HG03139 (cell line): ENCODE measurements around the gene FBXO47.

Experiments
- ATAC-seq: cut with Tn5 transposase; IDR thresholded peaks from one replicate; pipeline ENCODE4 v1.9.1; 2021; ENCODE audit not compliant: unreplicated experiment

Gene FBXO47, protein sequence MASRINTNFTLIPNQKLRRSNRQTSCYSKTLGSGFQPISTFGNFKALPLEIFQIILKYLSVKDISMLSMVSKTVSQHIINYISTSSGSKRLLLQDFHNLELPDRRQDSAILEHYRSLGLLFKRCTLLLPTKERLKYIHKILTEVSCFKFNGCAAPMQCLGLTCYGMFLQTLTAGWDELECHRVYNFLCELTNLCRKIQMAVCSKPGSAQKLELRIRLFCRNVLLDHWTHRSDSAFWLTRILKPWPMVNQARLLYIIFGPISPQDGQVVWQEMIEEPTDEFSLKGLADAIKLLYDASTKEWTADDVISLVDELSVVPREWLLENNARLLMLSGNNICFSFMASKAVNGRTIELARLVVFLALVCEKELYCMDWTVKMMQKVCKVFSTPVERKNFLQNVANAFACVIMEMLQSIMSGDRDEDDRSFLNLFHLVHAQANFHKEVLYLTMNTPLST

DNA sequence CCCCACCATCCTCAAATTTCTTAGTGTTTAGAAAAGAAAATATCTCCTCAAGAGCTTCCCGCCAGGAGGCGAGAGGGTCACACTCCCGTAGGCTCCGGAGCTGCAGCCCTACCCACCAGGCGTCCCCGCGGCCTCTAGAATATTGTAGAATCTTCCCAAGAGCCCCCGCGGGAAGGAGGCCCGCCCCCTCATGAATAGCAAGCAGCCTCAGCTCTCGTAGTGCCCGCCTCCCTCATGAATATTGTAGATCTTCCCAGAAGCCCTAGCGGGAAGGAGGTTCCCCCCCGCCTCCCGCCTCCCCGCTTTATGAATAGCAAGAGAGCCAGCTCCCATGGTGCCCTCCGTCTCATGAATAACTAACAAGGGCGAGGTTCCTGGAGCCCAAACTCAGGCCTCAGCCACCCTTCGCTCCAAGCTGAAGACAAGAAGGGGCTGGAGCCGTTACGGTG is at the start of gene FBXO47:
FBXO47 (minus strand) TSS at position 114 of the 449 bp plus-strand sequence. CDS start 4,378 bp downstream, outside the sequence.
- no peak for ATAC-seq

DNA sequence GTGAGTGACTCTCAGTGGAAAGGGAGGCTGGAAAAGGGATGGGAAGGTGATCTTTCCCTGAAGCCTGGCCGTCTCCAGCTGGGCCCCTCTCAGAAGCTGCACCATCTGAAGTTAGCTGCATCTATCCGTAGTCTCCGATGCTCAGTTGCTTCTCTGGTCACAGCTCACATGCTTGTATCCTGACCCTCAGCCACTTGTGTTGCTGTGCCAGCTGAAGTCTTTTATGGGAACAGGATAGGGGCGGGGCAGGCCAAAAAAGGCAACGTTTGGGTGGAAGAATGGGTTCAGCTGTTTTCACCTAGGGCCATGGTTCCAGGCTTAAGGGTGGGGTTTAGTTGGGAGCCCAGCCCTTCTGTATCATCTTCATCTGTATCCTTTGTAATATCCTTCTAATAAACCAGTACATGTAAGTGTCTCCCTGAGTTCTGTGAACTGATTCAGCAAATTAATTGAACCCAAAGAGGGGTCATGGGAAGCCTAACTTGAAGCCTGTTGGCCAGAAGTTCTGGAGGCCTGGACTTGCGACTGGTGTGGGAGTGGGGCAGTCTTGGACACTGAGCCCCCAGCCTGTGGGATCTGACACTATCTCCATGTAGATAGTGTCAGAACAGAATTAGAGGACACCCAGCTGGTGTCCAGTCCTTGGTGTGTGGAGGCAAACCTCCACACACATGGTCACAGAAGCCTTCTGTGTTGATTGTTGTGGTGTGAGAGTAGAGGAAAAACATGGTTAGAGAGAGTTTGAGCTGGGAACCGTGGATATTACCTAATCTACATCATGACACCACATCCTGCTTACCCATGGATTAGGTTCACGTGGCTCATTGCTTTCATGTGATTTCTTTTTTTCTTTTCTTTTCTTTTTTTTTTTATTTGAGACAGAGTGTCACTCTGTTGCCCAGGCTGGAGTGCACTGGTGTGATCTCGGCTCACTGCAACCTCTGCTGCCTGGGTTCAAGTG is 49.3 kb upstream of the FBXO47 start:
- no peak for ATAC-seq

- ATAC-seq: no peak
Measured at GRCh38 chr17:39015546-39015935, 48.3 kb upstream of the FBXO47 start.

DNA sequence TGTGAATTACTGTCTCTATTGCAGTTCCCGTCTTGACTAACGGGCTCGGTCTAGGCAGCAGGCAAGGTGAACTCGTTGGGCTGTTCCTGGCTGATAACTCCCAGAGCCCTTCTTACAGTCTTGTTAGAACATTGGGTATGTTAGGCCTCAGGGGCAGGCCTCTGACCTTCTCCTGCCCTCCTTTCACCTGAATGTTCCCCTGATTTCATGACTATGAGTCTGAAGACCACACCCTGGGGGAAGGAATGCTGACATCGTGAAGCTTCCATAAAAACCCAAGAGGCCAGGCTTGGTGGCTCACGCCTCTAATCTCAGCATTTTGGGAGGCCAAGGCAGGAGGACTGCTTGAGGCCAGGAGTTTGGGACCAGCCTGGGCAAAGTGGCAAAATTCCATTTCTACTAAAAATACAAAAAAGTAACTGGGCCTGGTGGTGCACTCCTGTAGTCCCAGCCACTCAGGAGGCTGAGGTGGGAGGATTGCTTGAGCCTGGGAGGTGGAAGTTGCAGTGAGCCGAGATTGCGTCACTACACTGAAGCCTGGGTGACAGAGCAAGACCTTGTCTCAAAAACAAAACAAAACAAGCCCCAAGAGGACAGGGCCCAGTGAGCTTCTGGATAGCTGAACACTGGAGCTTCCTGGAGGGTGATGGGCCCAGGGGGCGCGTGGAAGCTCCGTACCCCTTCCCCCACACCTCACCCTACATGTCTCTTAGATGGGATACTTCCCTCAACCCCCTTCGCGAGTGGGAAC is 47.8 kb upstream of the FBXO47 start:
- ATAC-seq: no peak

- no peak for ATAC-seq
Measured at GRCh38 chr17:39014044-39014794, 47.0 kb upstream of the FBXO47 start.

DNA sequence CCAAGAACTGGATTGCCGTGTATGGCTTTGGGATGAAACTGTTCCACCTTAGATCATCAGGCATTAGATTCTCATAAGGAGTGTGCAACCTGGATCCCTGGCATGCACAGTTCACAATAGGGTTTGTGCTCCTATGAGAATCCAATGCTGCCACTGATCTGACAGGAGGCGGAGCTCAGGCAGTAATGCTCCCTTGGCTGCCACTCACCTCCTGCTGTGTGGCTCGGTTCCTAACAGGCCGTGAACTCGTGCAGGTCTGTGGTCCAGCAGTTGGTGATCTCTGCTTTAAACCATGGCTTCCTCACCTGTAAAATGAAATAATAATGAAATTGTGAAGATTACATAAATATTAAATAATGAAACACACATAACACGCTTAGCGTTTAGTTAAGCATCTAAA is 45.5 kb upstream of the FBXO47 start:
- ATAC-seq: no peak

DNA sequence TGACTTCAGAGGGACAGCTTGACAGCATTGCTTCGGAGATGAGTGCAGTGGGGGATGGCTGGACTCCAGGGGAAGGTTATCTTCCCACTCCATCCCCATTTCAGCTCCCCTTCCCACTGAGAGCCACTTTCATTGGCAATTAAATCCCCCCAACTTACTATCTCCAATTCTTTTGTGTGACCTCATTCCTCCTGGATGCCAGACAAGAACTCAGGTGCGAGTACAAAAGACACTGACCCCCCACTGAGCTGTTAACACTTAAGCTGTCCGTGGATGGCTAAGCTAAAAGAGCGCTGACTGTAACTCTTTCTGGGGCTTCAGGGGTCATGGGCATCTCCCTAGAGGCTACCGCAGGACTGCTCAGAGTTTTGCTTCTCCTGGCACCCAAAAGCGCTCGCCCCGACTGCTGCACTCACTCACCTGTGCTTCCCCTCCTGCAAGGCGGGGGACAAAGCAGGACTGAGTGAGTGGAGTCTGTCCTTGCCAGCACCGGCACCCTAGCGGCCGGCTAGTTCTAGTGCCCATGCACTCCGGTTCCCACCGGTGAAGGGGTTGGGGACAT is 44.8 kb upstream of the FBXO47 start:
- no peak for ATAC-seq

DNA sequence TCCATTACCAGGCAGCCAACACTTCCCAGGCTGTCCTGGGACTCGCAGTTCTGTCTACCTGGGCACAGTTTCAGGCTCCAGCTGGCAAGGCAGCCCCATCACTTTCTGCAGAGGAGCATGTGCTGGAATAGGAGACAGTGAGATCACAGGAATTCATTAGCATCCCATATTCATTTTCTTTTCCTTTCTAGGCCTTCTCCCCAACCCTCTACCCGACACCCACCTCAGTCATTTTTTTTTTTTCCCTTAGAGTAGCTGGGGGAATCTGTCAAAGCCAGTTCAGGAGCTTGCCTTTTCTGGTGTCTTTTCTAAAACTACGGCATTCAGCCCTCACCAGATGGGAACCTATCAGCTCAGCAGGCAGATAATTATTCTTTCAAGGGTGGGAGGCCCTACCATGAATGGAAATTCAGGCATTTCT is 42.4 kb upstream of the FBXO47 start:
- no peak for ATAC-seq

DNA sequence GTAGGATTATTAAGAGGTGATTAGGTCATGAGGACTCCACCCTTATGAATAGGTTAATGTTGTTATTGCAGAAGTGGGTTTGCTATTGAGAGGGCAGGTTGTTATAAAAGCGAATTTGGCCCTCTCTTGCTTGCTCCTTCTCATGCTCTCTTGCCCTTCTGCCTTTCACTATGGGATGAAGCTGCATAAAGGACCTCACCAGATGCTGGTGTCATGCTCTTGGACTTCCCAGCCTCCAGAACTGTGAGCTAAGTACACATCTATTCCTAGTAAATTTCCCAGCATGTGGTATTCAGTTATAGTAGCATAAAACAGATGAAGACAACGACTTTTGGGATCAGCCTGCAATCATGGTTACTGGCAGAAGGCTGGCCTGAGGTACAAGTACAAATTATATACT is 41.4 kb upstream of the FBXO47 start:
- no peak for ATAC-seq

DNA sequence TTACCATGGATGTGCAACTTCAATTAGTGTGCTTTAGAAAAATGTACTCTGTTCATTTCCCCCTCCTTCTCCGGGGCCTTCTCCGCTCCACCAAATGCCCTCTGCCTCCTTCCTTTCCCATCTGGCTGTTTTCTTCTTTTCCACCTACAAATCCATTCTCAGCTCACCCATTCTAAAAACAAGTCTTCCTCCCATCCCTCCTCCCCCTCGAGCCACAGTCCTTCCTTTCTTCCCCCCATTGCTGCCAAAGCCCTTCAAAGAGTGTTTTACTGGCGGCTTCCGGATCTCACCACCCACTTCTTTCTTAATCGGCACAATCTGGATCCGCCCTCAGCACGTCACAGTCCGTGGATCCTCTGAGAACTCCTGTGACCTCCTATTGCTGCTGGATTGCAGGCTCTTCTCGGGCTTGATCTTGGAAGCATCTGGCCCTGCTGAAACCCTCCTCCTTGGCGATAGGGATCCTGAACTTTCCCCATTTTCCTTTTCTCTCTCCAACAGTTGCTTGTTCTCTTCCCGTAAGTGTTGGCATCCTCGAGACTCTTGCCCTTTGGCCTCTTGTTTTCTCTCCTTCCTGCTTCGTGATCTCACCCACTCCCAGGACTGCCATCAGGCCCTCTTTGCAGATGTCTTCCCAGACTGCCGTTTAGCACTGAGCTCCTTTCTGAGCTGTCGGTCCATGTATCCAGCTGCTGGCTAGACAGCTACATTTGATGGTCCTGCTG is 36.0 kb upstream of the FBXO47 start:
- no peak for ATAC-seq

DNA sequence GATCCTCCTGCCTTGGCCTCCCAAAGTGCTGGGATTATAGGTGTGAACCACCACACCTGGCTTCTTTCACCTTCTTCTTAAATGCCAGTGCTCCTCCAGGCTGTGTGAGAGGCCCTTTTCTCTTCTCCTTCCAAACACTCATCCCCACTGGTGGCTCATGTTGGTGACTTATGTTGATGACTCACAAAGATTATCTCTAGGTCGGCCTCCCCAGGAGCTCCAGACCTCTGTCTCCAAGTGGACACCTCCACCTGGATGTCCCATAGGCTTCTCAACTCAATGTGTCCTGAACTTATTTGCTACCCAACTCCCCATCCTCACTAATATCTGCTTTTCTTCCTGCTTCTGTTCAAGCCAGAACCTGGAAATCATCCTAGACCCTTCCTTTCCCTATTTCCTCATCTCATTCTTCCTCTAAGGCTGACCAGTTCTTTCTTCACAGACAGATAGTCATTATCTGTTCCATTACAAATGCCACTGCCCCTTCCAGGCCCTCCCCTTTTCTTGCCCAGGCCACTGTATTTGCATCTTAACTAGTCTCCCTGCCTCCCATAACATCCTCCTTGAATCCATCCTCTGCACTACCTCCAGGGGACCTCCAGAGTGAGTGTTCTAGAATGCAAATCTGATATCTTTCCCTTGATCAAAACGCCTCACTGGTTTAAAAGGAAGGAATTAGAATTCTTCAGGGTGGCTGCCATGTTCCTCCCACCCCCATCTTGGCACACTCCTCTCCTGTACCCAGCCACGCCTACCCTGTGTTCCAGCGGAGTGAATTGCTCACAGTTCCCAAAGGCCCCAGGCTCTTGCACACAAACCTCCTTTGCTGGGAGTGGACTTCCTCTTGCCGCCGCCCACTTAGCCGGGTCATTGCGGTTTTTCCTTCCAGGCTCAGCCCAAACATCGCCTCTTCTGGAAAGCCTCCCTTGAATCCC is 34.8 kb upstream of the FBXO47 start:
- no peak for ATAC-seq

GRCh38 chr17:39000021-39000601 is 32.9 kb upstream of the FBXO47 start:
- ATAC-seq: no peak

DNA sequence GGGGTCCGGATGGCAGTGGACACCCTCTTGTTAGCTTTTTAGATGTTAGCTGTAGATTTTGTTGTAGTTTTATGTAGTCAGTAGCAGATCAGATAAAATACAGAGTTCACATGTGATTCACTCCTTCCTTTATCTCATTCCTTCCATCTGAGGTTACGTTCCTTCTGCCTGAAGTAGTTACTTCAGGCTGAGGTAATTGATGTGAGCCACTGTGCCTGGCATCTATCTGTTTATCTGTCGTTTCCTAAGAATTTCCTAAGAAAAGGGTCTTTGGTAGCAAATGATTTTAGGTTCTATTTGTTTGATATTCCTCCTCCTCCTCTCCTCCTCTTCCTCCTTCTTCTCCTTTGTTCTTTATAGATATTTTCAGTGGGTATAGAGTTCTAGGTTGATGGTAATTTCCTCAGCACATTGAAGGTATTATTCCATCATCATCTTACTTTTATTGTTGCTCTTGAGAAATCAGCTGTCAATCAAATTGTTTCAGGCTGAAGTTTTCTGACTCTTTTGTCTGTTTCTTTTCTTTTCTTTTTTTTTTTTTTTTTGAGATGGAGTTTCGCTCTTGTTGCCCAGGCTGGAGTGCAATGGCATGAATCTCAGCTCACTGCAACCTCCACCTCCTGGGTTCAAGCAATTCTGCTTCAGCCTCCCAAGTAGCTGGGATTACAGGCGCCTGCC is 29.6 kb upstream of the FBXO47 start:
- no peak for ATAC-seq

GRCh38 chr17:38994026-38994425 is 26.8 kb upstream of the FBXO47 start:
- ATAC-seq: no peak

GRCh38 chr17:38984666-38985065 is 17.5 kb upstream of the FBXO47 start:
- ATAC-seq: no peak

DNA sequence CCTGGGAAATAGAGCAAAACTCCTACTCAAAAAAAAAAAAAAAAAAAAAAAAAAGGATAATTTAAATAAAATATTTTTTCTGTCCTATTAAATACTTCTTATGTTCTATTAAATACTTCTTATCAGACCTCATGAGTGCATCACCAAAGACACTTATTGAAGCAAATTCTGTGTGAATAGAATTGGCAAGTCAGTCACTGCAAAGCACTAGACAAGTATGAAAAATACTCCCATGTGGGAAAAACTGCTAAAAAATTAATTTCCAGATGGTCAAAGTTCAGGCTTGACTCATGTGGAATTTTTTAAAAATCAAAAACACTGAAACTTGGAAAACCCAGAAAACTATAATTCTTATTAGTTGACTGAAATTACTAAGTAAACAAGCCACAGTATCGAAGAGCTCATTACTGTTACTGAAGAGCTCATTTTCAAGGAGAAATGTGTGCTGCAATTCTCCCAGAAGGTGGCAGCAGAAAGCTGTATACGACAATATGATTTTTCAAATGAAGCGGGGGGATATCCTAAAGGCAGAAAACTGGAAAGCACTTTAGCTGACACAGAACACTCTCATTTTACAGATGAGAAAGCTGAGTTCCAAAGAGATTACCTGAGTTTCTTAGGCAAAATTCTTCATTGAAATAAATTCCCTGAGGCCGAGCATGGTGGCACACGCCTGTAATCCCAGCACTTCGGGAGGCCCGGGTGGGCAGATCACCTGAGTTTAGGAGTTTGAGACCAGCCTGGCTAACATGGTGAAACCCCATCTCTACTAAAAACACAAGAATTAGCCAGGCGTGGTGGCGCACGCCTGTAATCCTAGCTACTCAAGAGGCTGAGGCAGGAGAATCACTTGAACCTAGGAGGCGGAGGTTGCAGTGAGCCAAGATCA is 15.9 kb upstream of the FBXO47 start:
- ATAC-seq: no peak
